Heart left ventricle (tissue), 13 donors: Measurements from ENCODE around the gene KCNK18.

Source experiments
- POLR2A ChIP-seq, 2 donors: fragments of 450-650 bp; IDR thresholded peaks; one replicate each; pipeline ENCODE4 v1.6.1; 2017; ENCODE audit warnings: antibody characterized with exemption in 2 of 2, mild to moderate bottlenecking in 2 of 2, moderate library complexity in 2 of 2
- TF ChIP-seq, protein P1 (sequence below), 12 donors: fragments of 200-600 bp; sonication (generic) in 4 of 12; IDR thresholded peaks; one replicate each; pipeline versions ENCODE4 v1.5.0 to v1.8.0; 2018 to 2022; ENCODE audit warnings: antibody characterized with exemption in 12 of 12, mild to moderate bottlenecking in 5 of 12
- donor health status: ischemic (EF 13 %, LVEDD 7.1; RV severe dilation, severe dysfunction).
- donor health status: DM: no; HTN: yes; CAD: no.
- donor health status: DM: no; HTN: no; CAD: no.
- donor health status: ischemic (EF 25% LVEDD 6.9; RV normal size, moderate dysfunction).
- donor health status: ischemic (EF 25% LVEDD 5.7; RV mildly dilated, moderate dysfunction).
- donor health status: ischemic (EF 35%, LVEDD 5.7; RV mildly dilated, moderate dysfunction).
- donor health status: nonischemic (EF 11% LVEDD 7.7; RV severe dilation, severe dysfunction).
- donor health status: DM: yes; HTN: yes; CAD: no.
- donor health status: PGD.
- donor health status: ischemic (EF 29% LVEDD 5.4; RV normal size, mild dysfunction).
- donor health status: nonischemic (EF 23%, LVEDD 6.1; RV moderate dilation, normal function).

DNA sequence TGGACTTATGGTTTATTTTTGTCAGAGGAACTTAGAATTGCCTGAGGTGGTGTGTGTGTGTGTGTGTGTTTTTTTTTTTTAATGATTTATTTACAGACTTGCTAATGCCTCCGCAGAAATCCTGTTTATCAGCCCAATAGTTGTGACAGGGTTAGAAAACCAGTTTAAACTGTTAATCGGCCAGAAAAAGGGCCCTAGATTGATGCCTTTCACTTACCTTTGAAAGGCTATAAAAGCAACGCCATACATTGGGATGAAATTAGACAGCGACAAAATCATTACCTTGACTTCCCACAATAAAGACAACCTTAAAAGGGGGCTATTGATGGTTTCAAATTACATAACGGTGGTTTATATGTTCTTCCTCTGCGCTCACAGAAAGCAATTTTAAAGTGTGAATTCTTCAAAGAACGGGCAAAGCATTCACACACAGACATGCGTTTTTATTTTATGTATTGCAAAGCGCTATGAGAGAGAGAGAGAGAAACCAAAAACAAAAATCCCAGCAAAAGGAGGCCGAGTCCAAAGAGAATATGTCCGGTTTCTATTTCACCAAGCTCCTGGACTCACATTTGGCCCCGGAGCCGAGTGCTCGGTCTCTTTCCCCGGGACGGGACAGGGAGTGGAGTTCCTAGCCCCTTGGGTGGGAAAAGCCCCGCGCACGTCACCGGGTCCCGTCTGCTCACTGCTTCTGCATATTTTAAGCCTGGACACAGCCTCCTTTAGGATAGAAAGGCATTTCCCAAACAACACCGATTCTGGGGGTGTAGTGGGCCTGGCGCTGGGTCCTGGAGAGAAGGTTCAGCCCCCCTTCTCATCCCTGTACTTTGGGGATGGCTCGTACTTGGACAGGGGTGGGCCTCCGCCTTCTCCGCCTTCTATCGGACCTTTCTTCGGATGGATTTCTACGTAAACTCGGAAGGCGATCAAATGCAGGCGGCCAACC, 32.4 kb upstream of the KCNK18 start:
- TF ChIP-seq, protein P1, sequence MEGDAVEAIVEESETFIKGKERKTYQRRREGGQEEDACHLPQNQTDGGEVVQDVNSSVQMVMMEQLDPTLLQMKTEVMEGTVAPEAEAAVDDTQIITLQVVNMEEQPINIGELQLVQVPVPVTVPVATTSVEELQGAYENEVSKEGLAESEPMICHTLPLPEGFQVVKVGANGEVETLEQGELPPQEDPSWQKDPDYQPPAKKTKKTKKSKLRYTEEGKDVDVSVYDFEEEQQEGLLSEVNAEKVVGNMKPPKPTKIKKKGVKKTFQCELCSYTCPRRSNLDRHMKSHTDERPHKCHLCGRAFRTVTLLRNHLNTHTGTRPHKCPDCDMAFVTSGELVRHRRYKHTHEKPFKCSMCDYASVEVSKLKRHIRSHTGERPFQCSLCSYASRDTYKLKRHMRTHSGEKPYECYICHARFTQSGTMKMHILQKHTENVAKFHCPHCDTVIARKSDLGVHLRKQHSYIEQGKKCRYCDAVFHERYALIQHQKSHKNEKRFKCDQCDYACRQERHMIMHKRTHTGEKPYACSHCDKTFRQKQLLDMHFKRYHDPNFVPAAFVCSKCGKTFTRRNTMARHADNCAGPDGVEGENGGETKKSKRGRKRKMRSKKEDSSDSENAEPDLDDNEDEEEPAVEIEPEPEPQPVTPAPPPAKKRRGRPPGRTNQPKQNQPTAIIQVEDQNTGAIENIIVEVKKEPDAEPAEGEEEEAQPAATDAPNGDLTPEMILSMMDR (IDR thresholded peaks at IDR 0.05): no peak
- no peak for TF ChIP-seq POLR2A (IDR thresholded peaks at IDR 0.05)
